ENCODE measurements around the gene DUOXA1.
"Not testable (repeated sequence)": the region's sequence is repeated elsewhere in the genome, so short reads cannot be mapped to it uniquely, and the experiment has no call there.

DUOXA1 gene

DNA sequence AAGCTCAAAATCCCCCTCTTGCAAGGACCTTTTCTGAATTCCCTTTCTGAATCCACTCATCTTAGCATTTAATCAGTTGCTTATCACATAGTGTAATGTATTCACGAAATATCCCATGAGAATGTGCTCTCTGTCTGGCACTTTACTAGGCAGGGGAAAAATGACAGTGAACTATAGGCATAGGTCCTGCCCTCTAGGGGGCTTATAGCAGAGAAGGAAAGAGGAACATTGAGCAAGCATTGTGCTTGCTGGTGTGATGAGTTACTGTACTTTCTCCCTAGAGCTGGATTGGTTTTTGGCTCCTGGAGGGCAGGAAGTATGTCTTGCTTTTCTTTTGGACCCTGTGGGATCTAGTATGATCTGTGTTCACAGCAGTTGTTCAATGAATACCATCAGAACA is 42.2 kb downstream of the DUOXA1 start:
- DNase-seq = no peak

DNA sequence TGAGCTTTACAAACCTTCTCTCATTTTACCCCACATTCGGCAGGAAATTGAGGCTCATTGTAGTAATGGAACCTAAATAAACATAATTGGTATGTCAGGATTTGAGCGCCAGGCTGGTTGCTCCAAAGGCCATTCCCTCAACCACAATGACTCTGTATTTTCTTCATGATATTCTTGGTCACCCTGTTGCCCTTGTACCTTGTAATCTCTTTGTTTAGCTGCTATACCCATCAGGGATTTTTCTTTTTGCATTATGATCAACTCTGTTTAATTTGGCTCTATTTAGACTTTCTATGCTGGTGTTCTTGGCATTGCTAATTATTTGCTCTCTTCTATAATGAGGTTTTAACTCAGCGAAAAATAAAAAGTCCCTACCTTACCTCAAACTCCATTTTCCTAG is 45.5 kb downstream of the DUOXA1 start:
- DNase-seq = no peak

DNA sequence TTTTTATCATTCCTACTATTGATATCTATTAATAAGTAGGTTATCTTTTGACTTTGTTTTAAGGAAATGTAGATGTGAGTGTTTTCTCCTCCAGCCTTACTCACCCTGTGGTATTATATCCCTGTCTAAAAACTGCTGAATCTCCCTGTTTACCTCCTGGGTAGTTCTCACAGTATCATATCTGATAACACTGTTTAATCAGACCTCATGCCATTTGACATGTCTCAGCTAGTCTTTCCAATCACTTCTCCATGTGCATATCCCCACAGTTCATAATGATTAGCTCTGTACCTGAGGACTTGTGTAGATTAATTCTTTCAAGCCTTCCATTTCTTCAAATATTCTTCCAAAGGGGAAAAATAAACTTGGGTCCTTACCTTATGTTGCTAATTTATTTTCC is 46.5 kb downstream of the DUOXA1 start:
- no peak for DNase-seq

DNA sequence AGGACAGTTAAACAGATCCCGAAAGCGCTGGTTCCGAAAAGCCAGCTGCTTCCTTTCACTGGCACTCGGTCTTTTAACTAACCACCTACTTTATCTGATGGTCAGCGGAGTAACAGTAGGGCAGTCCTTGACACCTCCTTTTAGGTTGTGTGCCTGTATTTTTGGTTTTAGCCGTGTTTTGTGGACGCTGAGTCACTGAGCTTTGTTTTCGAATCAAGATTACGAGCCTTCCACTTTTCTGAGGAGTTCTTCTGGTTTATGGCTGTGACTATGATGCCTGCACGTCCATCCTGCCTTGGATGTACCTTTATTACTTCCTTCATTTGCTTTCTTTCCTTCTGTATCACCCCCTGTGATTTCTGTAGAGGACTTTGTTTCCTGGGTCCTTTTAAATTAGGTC is 47.3 kb downstream of the DUOXA1 start:
- DNase-seq = not testable (repeated sequence)

DNA sequence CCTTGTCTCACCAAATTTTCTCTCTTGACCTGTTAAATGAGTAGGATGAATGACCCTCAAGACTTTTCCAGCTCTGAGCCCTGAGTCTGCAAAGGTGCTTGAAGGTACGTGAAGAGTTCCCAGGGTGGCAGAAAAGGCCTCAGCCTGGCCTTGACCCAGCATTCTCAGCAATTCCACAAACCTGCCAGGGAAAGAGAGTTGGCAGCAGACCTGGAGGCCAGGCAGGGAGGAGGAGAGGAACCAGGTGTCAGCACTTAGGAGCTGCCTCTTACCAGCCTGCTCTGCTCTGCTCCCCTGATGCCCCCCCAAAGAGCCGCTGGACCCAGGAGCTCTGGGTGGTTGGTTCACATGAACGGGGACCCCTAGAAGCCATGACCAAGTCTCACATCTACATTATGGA is 49.1 kb downstream of the DUOXA1 start:
- DNase-seq = not testable (repeated sequence)

DNA sequence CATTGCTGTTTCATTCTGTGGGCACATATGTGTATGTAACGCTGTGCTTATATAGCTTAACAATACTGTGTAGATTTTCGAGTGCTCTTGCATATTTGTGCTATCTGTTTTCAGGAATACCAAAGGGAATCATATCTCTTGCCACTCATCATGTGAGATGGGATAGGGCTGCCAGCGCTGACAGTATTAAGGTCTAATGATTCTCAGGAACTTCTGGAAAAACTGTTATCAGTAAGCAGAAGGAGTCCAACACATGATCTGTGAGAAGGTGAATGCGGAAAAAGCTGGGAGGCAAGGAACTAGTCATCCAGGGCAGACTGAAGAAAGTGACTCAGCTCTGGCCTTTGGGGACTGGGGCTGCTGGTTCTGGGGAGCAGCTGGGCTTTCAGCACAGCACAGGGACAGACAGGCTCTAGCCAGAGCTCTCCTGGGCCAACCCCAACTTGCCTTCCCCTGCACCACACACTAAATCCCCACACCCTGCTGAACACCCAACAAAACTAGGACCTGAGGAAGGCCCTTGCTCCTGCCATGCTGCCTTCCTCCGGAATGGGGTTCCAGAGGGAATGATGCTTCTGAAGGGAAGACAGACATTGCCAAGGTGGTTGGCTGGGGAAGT is 49.9 kb downstream of the DUOXA1 start:
- DNase-seq = not testable (repeated sequence)

DNA sequence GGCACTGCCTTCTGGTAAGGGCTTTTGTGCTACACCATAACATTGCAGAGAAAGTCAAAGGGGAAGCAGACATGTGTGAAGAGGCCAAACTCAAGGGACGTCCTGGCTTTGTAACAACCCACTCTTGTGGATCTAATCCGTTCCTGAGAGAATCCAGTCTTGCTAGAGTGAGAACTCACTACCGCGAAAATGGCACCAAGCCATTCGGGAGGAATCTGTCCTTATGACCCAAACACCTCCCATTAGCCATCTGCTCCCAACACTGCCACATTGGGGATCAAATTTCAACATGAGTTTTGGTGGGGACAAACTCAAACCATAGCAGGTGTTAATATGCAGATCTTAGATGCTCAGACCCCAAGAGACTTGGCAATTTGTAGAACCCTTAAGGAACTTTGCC is 50.5 kb downstream of the DUOXA1 start:
- not testable (repeated sequence) for DNase-seq

DNA sequence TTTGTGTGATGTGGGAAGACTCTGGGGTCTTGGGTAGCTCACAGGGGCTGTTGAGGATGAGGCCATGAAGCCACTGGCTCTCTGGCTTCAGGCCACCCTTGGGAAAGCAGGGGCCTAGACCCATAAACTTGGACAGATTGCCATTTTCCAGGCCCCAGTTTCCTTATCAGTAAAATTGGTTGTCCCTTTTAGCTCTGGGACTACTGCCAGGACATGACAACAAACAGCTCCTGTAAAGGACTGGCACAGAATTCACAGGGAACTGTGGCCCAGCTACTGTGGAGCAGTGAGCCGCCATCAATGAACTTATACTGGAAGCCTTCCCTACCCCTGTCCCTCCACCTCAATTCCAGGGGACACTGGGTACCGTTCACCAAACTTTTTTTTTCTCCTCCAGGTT is 52.3 kb downstream of the DUOXA1 start:
- DNase-seq = not testable (repeated sequence)

DNA sequence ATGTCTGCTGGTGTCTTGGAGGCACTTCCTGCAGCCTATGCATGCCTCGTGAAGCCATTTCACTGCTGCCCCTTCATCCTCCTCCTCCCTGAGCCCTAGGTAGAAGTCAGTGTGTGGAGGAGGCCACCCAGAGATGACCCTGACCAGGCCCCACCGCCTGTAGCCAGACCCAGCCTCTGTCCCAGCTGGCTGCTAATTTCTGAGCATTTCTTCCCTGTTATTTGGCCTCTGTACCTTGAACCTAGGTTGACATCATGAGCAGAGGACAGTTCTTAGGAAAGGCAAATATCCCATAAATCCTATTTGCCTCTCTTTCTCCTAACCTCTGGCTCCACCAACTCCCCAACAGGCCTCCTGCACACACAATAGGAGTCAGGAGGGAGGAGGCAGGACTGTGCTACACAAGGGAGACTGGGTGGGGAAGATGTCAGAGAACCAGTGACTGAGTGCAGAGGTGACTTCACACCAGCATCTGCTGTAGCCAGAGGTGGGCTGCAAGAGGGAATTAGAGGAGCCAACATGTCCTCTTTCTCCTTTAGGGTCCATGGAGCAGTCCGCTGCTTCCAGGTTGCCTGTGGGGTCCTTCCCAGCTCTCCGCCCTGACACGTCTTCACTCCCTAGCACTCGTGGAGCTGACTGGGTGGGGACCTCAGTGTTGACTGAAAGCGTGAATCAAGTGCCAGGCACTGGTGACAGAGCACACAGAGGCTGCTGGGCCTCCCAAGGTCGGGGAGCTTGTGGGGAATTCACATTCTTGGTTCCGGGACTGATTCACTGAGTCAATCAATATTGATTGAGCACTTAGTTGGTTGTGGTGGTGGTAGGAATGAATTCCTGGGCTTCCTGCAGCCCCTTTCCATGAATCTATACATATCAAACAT is 54.0 kb downstream of the DUOXA1 start:
- not testable (repeated sequence) for DNase-seq

DNA sequence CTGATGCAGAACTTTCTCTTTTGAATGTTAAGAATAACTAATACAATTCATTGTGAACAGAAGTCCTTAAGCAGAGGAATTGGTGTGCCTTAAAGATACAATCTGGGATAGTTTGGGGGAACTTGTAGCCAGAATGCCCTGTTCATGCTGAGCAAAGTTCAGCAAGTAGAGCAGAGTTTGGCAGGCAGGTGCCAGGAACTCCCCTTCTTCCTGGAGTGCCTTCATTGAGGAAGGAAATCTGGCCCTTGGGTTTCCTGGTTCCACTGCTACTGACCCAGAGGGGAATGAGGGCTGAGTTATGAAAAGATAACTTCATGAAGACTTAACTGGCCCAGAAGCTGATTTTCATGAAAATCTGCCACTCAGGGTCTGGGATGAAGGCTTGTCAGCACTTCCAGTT is 56.1 kb downstream of the DUOXA1 start:
- DNase-seq = not testable (repeated sequence)

DNA sequence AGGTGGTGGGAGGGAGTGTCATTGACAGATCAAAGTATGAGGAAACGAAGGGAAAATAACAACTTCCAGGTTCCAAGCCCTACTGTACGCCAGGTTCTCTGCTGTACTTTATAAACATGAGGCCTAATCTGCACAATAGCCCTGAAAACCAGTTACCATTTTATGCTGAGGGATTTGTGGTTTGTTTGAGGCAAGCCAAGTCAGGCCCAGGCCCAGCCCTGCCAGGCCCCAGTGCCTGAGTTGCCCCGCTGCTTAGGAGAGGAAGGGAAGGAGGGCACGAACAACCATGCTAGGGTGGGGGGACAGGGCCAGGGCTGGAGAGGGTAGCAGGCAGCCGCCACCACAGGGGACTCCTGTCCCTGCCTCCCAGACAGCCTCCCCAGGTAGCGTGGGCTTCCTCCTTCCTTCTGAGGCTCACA is 59.7 kb downstream of the DUOXA1 start:
- DNase-seq = not testable (repeated sequence)

All from NCI-H510A (cell line).